ENCODE data around the gene ELAPOR1. TPM values are rescaled to one million over a fixed set of nuclear protein-coding genes. Genes with fewer than 3 reads are reported as not detected.
A peak's percentile ranks its signal among the peaks of the same experiment; 100 is the strongest.

ELAPOR1 gene
- total RNA-seq, 1 donor: 0.45 TPM

DNA sequence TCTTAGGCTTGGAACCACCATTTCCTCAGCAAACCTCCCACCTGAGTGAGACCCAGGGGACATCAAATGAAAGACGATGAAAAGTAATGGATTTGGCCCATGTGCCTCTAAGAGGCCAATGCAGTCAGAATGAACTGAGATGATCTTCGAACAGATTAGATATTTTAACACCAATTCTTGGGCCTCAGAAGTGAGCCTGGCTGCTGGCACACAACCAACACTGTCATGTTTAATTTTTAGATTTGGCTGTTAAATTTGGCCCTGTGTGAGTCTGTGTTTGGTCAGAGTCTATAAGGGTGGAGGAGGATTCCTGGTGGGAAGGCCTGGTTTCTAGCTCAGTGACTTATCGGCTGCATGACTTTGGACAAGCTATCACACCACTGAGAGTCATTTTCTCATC, 45.4 kb downstream of the ELAPOR1 start:
- TF ChIP-seq, protein P1, sequence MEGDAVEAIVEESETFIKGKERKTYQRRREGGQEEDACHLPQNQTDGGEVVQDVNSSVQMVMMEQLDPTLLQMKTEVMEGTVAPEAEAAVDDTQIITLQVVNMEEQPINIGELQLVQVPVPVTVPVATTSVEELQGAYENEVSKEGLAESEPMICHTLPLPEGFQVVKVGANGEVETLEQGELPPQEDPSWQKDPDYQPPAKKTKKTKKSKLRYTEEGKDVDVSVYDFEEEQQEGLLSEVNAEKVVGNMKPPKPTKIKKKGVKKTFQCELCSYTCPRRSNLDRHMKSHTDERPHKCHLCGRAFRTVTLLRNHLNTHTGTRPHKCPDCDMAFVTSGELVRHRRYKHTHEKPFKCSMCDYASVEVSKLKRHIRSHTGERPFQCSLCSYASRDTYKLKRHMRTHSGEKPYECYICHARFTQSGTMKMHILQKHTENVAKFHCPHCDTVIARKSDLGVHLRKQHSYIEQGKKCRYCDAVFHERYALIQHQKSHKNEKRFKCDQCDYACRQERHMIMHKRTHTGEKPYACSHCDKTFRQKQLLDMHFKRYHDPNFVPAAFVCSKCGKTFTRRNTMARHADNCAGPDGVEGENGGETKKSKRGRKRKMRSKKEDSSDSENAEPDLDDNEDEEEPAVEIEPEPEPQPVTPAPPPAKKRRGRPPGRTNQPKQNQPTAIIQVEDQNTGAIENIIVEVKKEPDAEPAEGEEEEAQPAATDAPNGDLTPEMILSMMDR (IDR thresholded peaks at IDR 0.05; ENCODE audit: insufficient read depth, low read length): no peak
- H3K4me3 ChIP-seq (ENCODE audit: low read depth, low read length): no peak overlapping the region
- DNase-seq (ENCODE audit: low read depth): no peak

GRCh38 chr1:109160071-109160840, 46.3 kb downstream of the ELAPOR1 start:
- TF ChIP-seq, protein P1 (IDR thresholded peaks at IDR 0.05; ENCODE audit: insufficient read depth, low read length): no peak
- DNase-seq (ENCODE audit: low read depth): no peak
- H3K4me3 ChIP-seq (ENCODE audit: low read depth, low read length): no peak overlapping the region

- H3K4me3 ChIP-seq (ENCODE audit: low read depth, low read length): peak overlapping the region; percentile 22
- TF ChIP-seq, protein P1 (IDR thresholded peaks at IDR 0.05; ENCODE audit: insufficient read depth, low read length): no peak
- DNase-seq (ENCODE audit: low read depth): peak; percentile 89
These were observed 48.1 kb downstream of the ELAPOR1 start for GRCh38 chr1:109161858-109162606.

DNA sequence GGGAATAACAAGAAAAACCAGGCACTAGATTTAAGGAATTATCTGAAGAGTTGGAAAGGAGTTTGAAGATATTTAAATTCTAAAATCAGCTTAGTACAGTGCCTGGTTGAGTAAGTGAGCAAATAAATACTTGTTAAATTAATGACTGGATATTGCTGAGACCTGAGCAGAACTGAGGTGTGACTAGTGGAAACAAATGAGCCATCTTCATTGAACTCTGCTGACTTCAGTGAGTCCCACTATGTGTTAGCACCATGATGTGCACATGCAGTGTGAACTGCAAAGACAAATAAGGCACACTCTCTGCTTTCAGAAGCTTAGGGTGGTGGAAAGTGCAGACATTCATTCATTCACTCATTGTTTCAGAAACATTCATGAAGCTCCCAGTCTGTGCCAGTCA, 48.7 kb downstream of the ELAPOR1 start:
- no peak for DNase-seq (ENCODE audit: low read depth)
- no peak overlapping the region for H3K4me3 ChIP-seq (ENCODE audit: low read depth, low read length)
- TF ChIP-seq, protein P1 (IDR thresholded peaks at IDR 0.05; ENCODE audit: insufficient read depth, low read length): no peak

- no peak for DNase-seq (ENCODE audit: low read depth)
- TF ChIP-seq, protein P1 (IDR thresholded peaks at IDR 0.05; ENCODE audit: insufficient read depth, low read length): no peak
- H3K4me3 ChIP-seq (ENCODE audit: low read depth, low read length): no peak overlapping the region
These were observed 49.6 kb downstream of the ELAPOR1 start for GRCh38 chr1:109163551-109163950.

Small RNA genes lying within 50 kb of the gene (small RNA-seq; reads per million reads assigned to genes)
- gene AL356488.2: not detected

Other genes starting within 250 kb of the ELAPOR1 start
- gene GPSM2, start 237.1 kb upstream of the ELAPOR1 start, total RNA-seq (ENCODE audit: low replicate concordance): 13.3 and 60.0 TPM in 2 replicates
- gene CLCC1, start 150.6 kb upstream of the ELAPOR1 start, total RNA-seq (ENCODE audit: low replicate concordance): 39.6 and 74.1 TPM in 2 replicates
- 22.1 and 26.0 TPM in 2 replicates for gene WDR47, start 72.0 kb upstream of the ELAPOR1 start, total RNA-seq (ENCODE audit: low replicate concordance)
- 131 and 287 TPM in 2 replicates for gene TAF13, start 38.1 kb upstream of the ELAPOR1 start, total RNA-seq (ENCODE audit: low replicate concordance)
- 26.1 and 28.8 TPM in 2 replicates for gene TMEM167B, start 23.4 kb upstream of the ELAPOR1 start, total RNA-seq (ENCODE audit: low replicate concordance)
- gene SARS1, start 99.8 kb downstream of the ELAPOR1 start, total RNA-seq (ENCODE audit: low replicate concordance): 321 and 576 TPM in 2 replicates
- gene CELSR2, start 135.4 kb downstream of the ELAPOR1 start, total RNA-seq (ENCODE audit: low replicate concordance): 0.36 and 0.90 TPM in 2 replicates
- gene PSRC1, start 169.0 kb downstream of the ELAPOR1 start, total RNA-seq (ENCODE audit: low replicate concordance): 10.0 and 19.0 TPM in 2 replicates
- not detected in 2 replicates for gene MYBPHL, start 192.9 kb downstream of the ELAPOR1 start, total RNA-seq (ENCODE audit: low replicate concordance)

Measured in fibroblast of the aortic adventitia (primary cell).